ENCODE results near the gene CYFIP2.

The CYFIP2 gene

DNA sequence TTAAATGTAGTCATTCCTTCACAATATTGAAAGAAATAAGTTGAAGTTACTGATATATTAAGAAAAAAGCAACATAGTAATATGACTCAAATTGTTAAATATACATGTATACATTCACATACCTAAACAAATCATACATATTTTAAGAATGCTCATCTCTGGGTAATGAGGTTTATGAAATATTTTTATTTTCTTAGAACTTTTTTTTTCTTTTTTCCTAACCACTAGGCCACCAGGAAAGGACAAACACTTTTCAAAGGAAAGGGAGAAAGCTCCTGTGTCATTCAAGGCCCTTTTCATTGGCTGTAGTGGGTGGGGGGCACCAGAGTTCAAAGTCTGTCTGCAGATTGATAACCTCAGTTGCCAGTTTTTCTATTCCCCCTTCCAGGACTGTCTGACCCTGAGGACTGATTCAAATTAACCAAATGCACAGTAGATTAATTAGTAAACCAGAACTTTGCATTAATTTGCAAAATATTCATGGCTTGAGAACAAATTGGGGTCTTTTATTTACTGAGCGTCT, 121.2 kb downstream of the CYFIP2 start:
- no peak overlapping the region for H3K4me2 ChIP-seq (ENCODE audit: low read depth, low read length)
- no peak for TF ChIP-seq EZH2phosphoT487 (IDR thresholded peaks at IDR 0.05; ENCODE audit: low read length)
- TF ChIP-seq, protein P1, sequence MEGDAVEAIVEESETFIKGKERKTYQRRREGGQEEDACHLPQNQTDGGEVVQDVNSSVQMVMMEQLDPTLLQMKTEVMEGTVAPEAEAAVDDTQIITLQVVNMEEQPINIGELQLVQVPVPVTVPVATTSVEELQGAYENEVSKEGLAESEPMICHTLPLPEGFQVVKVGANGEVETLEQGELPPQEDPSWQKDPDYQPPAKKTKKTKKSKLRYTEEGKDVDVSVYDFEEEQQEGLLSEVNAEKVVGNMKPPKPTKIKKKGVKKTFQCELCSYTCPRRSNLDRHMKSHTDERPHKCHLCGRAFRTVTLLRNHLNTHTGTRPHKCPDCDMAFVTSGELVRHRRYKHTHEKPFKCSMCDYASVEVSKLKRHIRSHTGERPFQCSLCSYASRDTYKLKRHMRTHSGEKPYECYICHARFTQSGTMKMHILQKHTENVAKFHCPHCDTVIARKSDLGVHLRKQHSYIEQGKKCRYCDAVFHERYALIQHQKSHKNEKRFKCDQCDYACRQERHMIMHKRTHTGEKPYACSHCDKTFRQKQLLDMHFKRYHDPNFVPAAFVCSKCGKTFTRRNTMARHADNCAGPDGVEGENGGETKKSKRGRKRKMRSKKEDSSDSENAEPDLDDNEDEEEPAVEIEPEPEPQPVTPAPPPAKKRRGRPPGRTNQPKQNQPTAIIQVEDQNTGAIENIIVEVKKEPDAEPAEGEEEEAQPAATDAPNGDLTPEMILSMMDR (IDR thresholded peaks at IDR 0.05; ENCODE audit: low read length), result no peak
- no peak for TF ChIP-seq EZH2 (optimal IDR thresholded peaks at IDR 0.05; ENCODE audit: low read depth, low read length)
- no peaks in the 10 kb centered on the region for H3K4me1 ChIP-seq (ENCODE audit: low read length)
- H3K4me3 ChIP-seq (ENCODE audit: low read length), result no peak overlapping the region
- H3K9me2 ChIP-seq (replicated peaks; ENCODE audit: insufficient read depth, low read length), result no peaks in the 10 kb centered on the region
- H3K27ac ChIP-seq (ENCODE audit: low read length), result no peak overlapping the region
- H3K27me3 ChIP-seq (replicated peaks; ENCODE audit: insufficient read depth, low read length), result no peaks in the 10 kb centered on the region
- H3K9ac ChIP-seq (ENCODE audit: low read length), result no peak overlapping the region
- no peaks in the 10 kb centered on the region for H3K9me3 ChIP-seq (replicated peaks; ENCODE audit: insufficient read depth, low read length)
- no peak for DNase-seq
- no peaks in the 10 kb centered on the region for H4K20me1 ChIP-seq (ENCODE audit: insufficient read depth, low read length)
- no peaks in the 10 kb centered on the region for H3F3A ChIP-seq (ENCODE audit: insufficient read depth, low read length)
- H3K79me2 ChIP-seq (ENCODE audit: low read length), result no peaks in the 10 kb centered on the region
- H3K36me3 ChIP-seq (replicated peaks; ENCODE audit: insufficient read depth, low read length), result peaks cover 4% of the 10 kb centered on the region; the same call in 1 of the 2 replicates
- no peak overlapping the region for H2AFZ ChIP-seq (ENCODE audit: low read length)

DNA sequence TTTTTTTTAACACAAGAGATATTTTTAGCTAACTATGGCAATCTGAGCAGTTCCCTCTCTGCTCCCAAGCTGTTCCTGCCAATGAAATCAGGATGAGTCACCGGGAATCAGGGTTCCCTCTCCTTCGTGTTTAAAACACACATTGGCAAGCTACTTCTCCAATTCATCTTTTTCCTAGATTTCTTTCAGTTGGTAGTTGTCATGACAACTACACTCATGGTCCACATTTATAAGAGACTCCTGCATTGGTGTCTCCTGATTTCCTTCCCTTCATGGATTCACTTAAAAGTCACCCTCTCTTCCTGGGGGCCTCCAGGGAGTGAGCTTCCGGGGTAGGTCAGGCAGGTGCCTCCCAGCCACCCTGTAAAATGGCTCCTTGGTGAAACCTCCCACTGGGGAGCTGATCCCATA, 121.8 kb downstream of the CYFIP2 start:
- no peak for DNase-seq

DNA sequence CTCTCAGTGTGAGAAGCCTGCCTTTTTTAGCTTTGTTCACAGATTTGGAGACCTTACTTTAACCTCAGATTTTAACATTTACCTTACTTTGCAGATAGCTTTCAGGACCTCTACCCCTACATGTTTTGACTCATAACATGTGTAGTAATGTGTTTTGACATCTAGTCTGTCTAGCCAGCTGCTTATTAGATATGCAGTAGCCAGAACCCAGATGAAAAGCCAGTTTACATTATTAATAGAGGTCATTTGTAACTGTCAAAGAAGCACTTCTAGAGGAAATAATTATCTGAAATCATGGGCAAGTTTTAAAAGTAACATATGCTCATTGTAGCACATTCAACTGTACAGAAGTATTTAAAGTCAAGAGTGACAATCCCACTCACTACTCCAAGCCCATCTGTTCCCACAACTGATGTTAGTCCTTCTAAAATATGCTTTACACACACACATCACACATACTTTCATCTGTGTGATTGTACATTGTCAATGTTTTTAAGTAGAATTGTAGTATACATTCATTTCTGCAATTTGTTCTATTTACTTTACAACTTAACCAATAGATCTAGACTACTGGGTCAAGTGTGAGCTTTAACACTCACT, 122.3 kb downstream of the CYFIP2 start:
- H3K4me1 ChIP-seq (ENCODE audit: low read length), result no peaks in the 10 kb centered on the region
- TF ChIP-seq EZH2phosphoT487 (IDR thresholded peaks at IDR 0.05; ENCODE audit: low read length), result no peak
- TF ChIP-seq, protein P1 (IDR thresholded peaks at IDR 0.05; ENCODE audit: low read length), result no peak
- no peak for TF ChIP-seq EZH2 (optimal IDR thresholded peaks at IDR 0.05; ENCODE audit: low read depth, low read length)
- H4K20me1 ChIP-seq (ENCODE audit: insufficient read depth, low read length), result no peaks in the 10 kb centered on the region
- 0 out of 2 replicates have a peak, but pooled peaks cover 6% of the 10 kb centered on the region for H3K36me3 ChIP-seq (replicated peaks; ENCODE audit: insufficient read depth, low read length)
- no peak overlapping the region for H3K4me3 ChIP-seq (ENCODE audit: low read length)
- H3F3A ChIP-seq (ENCODE audit: insufficient read depth, low read length), result no peaks in the 10 kb centered on the region
- H3K27ac ChIP-seq (ENCODE audit: low read length), result no peak overlapping the region
- no peaks in the 10 kb centered on the region for H3K9me2 ChIP-seq (replicated peaks; ENCODE audit: insufficient read depth, low read length)
- H3K27me3 ChIP-seq (replicated peaks; ENCODE audit: insufficient read depth, low read length), result no peaks in the 10 kb centered on the region
- no peaks in the 10 kb centered on the region for H3K9me3 ChIP-seq (replicated peaks; ENCODE audit: insufficient read depth, low read length)
- H3K4me2 ChIP-seq (ENCODE audit: low read depth, low read length), result no peak overlapping the region
- no peak overlapping the region for H2AFZ ChIP-seq (ENCODE audit: low read length)
- no peak overlapping the region for H3K9ac ChIP-seq (ENCODE audit: low read length)
- DNase-seq, result no peak
- no peaks in the 10 kb centered on the region for H3K79me2 ChIP-seq (ENCODE audit: low read length)

More for the DNA sequence above, 121.8 kb downstream of the CYFIP2 start:
- no peak overlapping the region for H3K4me3 ChIP-seq (ENCODE audit: low read length)
- H3K9me3 ChIP-seq (replicated peaks; ENCODE audit: insufficient read depth, low read length), result no peaks in the 10 kb centered on the region
- no peak for TF ChIP-seq EZH2 (optimal IDR thresholded peaks at IDR 0.05; ENCODE audit: low read depth, low read length)
- TF ChIP-seq EZH2phosphoT487 (IDR thresholded peaks at IDR 0.05; ENCODE audit: low read length), result no peak
- TF ChIP-seq, protein P1 (IDR thresholded peaks at IDR 0.05; ENCODE audit: low read length), result no peak
- H3K27ac ChIP-seq (ENCODE audit: low read length), result no peak overlapping the region
- H3K36me3 ChIP-seq (replicated peaks; ENCODE audit: insufficient read depth, low read length), result 0 out of 2 replicates have a peak, but pooled peaks cover 4% of the 10 kb centered on the region
- H3K9me2 ChIP-seq (replicated peaks; ENCODE audit: insufficient read depth, low read length), result no peaks in the 10 kb centered on the region
- no peak overlapping the region for H3K4me2 ChIP-seq (ENCODE audit: low read depth, low read length)
- no peaks in the 10 kb centered on the region for H4K20me1 ChIP-seq (ENCODE audit: insufficient read depth, low read length)
- H3K79me2 ChIP-seq (ENCODE audit: low read length), result no peaks in the 10 kb centered on the region
- no peaks in the 10 kb centered on the region for H3K27me3 ChIP-seq (replicated peaks; ENCODE audit: insufficient read depth, low read length)
- H3K9ac ChIP-seq (ENCODE audit: low read length), result no peak overlapping the region
- H3K4me1 ChIP-seq (ENCODE audit: low read length), result no peaks in the 10 kb centered on the region
- H2AFZ ChIP-seq (ENCODE audit: low read length), result no peak overlapping the region
- no peaks in the 10 kb centered on the region for H3F3A ChIP-seq (ENCODE audit: insufficient read depth, low read length)
